ENCODE measurements around the gene LRRC47.
"Not testable (repeated sequence)": the region's sequence is repeated elsewhere in the genome, so short reads cannot be mapped to it uniquely, and the experiment has no call there.

Gene LRRC47

DNA sequence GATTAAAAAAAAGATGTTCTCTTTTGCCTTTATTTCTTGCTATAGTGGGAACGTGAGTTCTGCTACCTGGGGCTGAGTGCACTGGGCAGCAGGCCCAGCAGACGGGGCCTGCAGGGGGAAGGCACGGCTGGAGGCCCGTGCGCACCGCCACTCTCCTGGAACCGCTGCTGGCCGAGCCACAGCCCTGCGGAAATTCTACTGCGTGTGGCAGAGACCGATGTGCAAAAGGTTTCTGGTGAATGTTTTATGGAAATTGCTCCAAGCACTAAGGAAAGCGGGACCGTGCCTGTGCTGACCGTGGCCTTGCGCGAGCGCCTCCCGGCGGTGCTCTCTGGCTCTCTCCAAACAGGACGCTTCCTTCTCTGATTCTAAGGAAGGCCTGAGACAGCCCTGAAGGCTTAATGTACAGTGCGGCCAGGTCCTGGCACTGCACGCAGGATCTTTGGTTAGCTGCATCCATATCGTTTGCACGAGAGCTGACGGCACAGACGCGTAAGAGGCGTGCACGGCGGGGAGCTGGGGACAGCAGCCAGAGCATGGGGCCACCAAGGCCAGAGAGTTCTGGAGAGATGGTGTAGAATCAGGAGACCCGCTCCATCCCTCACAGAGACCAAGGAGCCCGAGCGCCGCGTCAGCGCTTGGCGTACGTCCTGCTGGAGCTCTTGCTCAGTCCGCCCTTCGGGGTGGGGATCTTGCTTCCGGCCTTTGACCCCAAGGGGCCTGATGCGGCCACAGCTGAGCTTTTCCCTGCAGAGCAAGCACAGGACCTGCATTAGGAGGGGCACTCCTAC, 18.7 kb upstream of the LRRC47 start:
- Histone ChIP-seq H3K36me3 (ENCODE audit: control insufficient read depth, insufficient read depth, low read length) (peaks cover 22% of the 10 kb centered on the region), H3K4me1 (ENCODE audit: control insufficient read depth, insufficient read depth, low read length) (no peaks in the 10 kb centered on the region; the same call in 1 of the 2 replicates), H3K27ac (ENCODE audit: low read depth, low read length) (no peak overlapping the region), H3K27me3 (ENCODE audit: control insufficient read depth, insufficient read depth, low read length) (no peaks in the 10 kb centered on the region), H3K9ac (ENCODE audit: low read length) (no peak overlapping the region), H3K4me3 (ENCODE audit: low read depth, low read length) (no peak overlapping the region), H3K9me3 (ENCODE audit: control insufficient read depth, insufficient read depth, low read depth, low read length) (0 out of 2 replicates have a peak, but pooled peaks cover under 1% of the 10 kb centered on the region)

DNA sequence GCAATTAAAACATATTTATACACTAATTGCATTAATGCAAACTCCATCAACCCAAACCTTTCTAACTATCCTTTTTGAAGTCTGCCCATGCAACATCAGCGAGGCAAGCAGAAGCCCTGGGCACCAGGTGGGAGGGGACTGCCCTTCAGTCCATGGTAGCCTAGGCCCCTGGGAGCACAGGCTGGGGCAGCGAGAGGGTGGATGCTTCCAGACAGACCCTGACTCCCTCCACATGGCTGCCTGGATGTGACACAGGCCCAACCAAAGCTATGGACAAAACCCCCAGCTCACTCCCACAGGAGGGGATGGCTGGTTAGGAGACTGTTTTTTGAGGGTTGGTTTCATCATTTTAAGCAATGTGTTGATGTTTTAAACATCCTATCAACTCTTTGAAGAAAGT, 17.8 kb upstream of the LRRC47 start:
- Histone ChIP-seq H3K36me3 (ENCODE audit: control insufficient read depth, insufficient read depth, low read length) (peaks cover 14% of the 10 kb centered on the region), H3K27ac (ENCODE audit: low read depth, low read length) (no peak overlapping the region), H3K4me1 (ENCODE audit: control insufficient read depth, insufficient read depth, low read length) (no peaks in the 10 kb centered on the region; the same call in 1 of the 2 replicates), H3K9me3 (ENCODE audit: control insufficient read depth, insufficient read depth, low read depth, low read length) (peaks cover 5% of the 10 kb centered on the region; the same call in 1 of the 2 replicates), H3K27me3 (ENCODE audit: control insufficient read depth, insufficient read depth, low read length) (no peaks in the 10 kb centered on the region), H3K4me3 (ENCODE audit: low read depth, low read length) (no peak overlapping the region), H3K9ac (ENCODE audit: low read length) (no peak overlapping the region)

DNA sequence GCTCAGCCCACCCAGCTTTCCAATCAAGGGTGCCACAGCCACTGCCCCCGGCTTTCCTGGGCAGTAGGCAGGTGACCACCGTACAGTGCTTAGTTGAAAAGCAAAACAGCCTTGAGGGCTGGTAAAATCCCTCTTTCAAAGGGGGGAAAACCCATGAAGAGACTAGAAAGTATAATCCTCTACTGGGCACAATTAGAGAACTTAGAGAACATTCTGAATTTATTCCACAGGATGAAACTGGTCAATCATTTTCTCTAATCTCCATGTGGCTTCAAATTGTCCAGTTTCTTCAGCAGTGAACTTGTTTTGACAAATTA, 15.3 kb upstream of the LRRC47 start:
- no peak overlapping the region for H3K27ac ChIP-seq (ENCODE audit: low read depth, low read length)
- no peaks in the 10 kb centered on the region for H3K27me3 ChIP-seq (ENCODE audit: control insufficient read depth, insufficient read depth, low read length)
- H3K4me3 ChIP-seq (ENCODE audit: low read depth, low read length) = no peak overlapping the region
- no peak overlapping the region for H3K9ac ChIP-seq (ENCODE audit: low read length)
- H3K4me1 ChIP-seq (ENCODE audit: control insufficient read depth, insufficient read depth, low read length) = no peaks in the 10 kb centered on the region; the same call in 1 of the 2 replicates
- H3K36me3 ChIP-seq (ENCODE audit: control insufficient read depth, insufficient read depth, low read length) = peaks cover 12% of the 10 kb centered on the region
- peaks cover 18% of the 10 kb centered on the region for H3K9me3 ChIP-seq (ENCODE audit: control insufficient read depth, insufficient read depth, low read depth, low read length)

- H3K9ac ChIP-seq (ENCODE audit: low read length); H3K4me3 ChIP-seq (ENCODE audit: low read depth, low read length); H3K27me3 ChIP-seq (ENCODE audit: control insufficient read depth, insufficient read depth, low read length); H3K4me1 ChIP-seq (ENCODE audit: control insufficient read depth, insufficient read depth, low read length); H3K27ac ChIP-seq (ENCODE audit: low read depth, low read length): not testable (repeated sequence)
- H3K9me3 ChIP-seq (ENCODE audit: control insufficient read depth, insufficient read depth, low read depth, low read length) = peaks cover 28% of the 10 kb centered on the region
- H3K36me3 ChIP-seq (ENCODE audit: control insufficient read depth, insufficient read depth, low read length) = peaks cover 12% of the 10 kb centered on the region
Measured at GRCh38 chr1:3810149-3810761, 14.0 kb upstream of the LRRC47 start.

DNA sequence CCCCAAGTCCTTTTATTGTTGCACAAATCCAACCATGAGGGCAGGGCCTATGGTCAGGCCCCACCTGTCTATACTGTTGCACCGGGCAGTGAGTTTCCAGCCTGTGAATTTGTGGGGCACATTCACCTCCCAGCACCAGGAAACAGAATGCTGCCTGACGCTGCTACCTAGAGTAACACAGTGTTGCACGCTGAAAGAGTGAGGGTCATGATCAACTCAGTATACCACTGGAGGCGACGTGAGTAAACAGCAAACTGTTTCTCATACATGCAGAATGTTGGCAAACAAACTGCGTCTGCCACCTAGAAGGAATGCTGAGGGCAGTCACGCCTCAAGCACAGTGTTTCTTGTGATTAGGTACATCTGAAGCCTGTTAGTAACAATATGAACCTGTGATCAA, 13.4 kb upstream of the LRRC47 start:
- H3K36me3 ChIP-seq (ENCODE audit: control insufficient read depth, insufficient read depth, low read length) = peaks cover 6% of the 10 kb centered on the region
- H3K9ac ChIP-seq (ENCODE audit: low read length) = no peak overlapping the region
- no peak overlapping the region for H3K4me3 ChIP-seq (ENCODE audit: low read depth, low read length)
- no peaks in the 10 kb centered on the region for H3K27me3 ChIP-seq (ENCODE audit: control insufficient read depth, insufficient read depth, low read length)
- no peak overlapping the region for H3K27ac ChIP-seq (ENCODE audit: low read depth, low read length)
- no peaks in the 10 kb centered on the region; the same call in 1 of the 2 replicates for H3K4me1 ChIP-seq (ENCODE audit: control insufficient read depth, insufficient read depth, low read length)
- H3K9me3 ChIP-seq (ENCODE audit: control insufficient read depth, insufficient read depth, low read depth, low read length) = peaks cover 28% of the 10 kb centered on the region

GRCh38 chr1:3807769-3808168, 11.5 kb upstream of the LRRC47 start:
- Histone ChIP-seq H3K9ac (ENCODE audit: low read length) (no peak overlapping the region), H3K27ac (ENCODE audit: low read depth, low read length) (no peak overlapping the region), H3K4me1 (ENCODE audit: control insufficient read depth, insufficient read depth, low read length) (no peaks in the 10 kb centered on the region; the same call in 1 of the 2 replicates), H3K36me3 (ENCODE audit: control insufficient read depth, insufficient read depth, low read length) (no peaks in the 10 kb centered on the region), H3K27me3 (ENCODE audit: control insufficient read depth, insufficient read depth, low read length) (no peaks in the 10 kb centered on the region), H3K9me3 (ENCODE audit: control insufficient read depth, insufficient read depth, low read depth, low read length) (peaks cover 28% of the 10 kb centered on the region), H3K4me3 (ENCODE audit: low read depth, low read length) (no peak overlapping the region)

GRCh38 chr1:3805038-3805437, 8.7 kb upstream of the LRRC47 start:
- Histone ChIP-seq H3K4me3 (ENCODE audit: low read depth, low read length) (no peak overlapping the region), H3K9ac (ENCODE audit: low read length) (no peak overlapping the region), H3K27ac (ENCODE audit: low read depth, low read length) (no peak overlapping the region)

GRCh38 chr1:3804627-3804944, 8.3 kb upstream of the LRRC47 start:
- H3K4me3 ChIP-seq (ENCODE audit: low read depth, low read length); H3K27me3 ChIP-seq (ENCODE audit: control insufficient read depth, insufficient read depth, low read length); H3K36me3 ChIP-seq (ENCODE audit: control insufficient read depth, insufficient read depth, low read length); H3K9ac ChIP-seq (ENCODE audit: low read length); H3K4me1 ChIP-seq (ENCODE audit: control insufficient read depth, insufficient read depth, low read length); H3K27ac ChIP-seq (ENCODE audit: low read depth, low read length): not testable (repeated sequence)
- H3K9me3 ChIP-seq (ENCODE audit: control insufficient read depth, insufficient read depth, low read depth, low read length) = peaks cover 24% of the 10 kb centered on the region

More at GRCh38 chr1:3805038-3805437, 8.7 kb upstream of the LRRC47 start:
- peaks cover 28% of the 10 kb centered on the region for H3K9me3 ChIP-seq (ENCODE audit: control insufficient read depth, insufficient read depth, low read depth, low read length)
- H3K27me3 ChIP-seq (ENCODE audit: control insufficient read depth, insufficient read depth, low read length) = no peaks in the 10 kb centered on the region
- H3K4me1 ChIP-seq (ENCODE audit: control insufficient read depth, insufficient read depth, low read length) = no peaks in the 10 kb centered on the region
- H3K36me3 ChIP-seq (ENCODE audit: control insufficient read depth, insufficient read depth, low read length) = no peaks in the 10 kb centered on the region

DNA sequence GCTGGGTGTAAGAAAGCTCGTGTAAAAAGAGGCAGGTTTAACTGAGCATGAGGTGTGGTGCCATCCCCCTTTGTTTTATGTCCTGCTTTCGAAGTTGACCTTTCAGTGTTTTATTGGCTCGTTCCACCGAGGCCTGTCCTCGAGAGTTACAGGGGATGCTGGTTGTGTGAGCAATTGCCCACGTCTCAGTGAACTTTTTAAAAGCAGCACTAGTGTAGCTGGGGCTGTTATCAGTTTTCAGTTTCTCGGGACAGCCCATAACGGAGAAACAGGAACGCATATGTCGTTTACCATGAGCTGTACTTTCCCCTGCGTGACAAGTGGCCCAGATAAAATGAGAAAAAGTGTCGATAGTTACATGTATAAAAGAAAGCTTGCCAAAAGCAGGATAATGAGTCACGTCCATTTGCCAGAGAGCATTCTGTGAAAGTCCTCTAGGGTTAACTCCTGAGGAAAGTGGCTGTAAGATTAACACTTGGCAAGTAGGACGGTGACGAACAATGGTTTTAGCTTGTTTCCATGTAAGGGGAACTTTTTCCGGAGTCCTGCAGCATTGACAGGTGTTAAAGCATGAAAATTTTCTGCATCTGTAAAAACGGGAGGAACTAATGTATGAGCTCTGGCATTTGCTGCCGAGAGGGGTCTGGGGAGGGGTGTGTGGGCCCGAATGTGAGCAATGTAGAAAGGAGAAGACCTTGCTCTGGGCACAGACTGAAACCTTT, 7.8 kb upstream of the LRRC47 start:
- no peaks in the 10 kb centered on the region for H3K4me1 ChIP-seq (ENCODE audit: control insufficient read depth, insufficient read depth, low read length)
- peaks cover 23% of the 10 kb centered on the region for H3K9me3 ChIP-seq (ENCODE audit: control insufficient read depth, insufficient read depth, low read depth, low read length)
- H3K36me3 ChIP-seq (ENCODE audit: control insufficient read depth, insufficient read depth, low read length) = no peaks in the 10 kb centered on the region
- no peak overlapping the region for H3K4me3 ChIP-seq (ENCODE audit: low read depth, low read length)
- H3K27ac ChIP-seq (ENCODE audit: low read depth, low read length) = no peak overlapping the region
- no peaks in the 10 kb centered on the region for H3K27me3 ChIP-seq (ENCODE audit: control insufficient read depth, insufficient read depth, low read length)
- no peak overlapping the region for H3K9ac ChIP-seq (ENCODE audit: low read length)

- not testable (repeated sequence) for H3K27me3 ChIP-seq (ENCODE audit: control insufficient read depth, insufficient read depth, low read length); H3K4me3 ChIP-seq (ENCODE audit: low read depth, low read length); H3K9ac ChIP-seq (ENCODE audit: low read length); H3K4me1 ChIP-seq (ENCODE audit: control insufficient read depth, insufficient read depth, low read length); H3K9me3 ChIP-seq (ENCODE audit: control insufficient read depth, insufficient read depth, low read depth, low read length); H3K36me3 ChIP-seq (ENCODE audit: control insufficient read depth, insufficient read depth, low read length); H3K27ac ChIP-seq (ENCODE audit: low read depth, low read length)
Measured at GRCh38 chr1:3800795-3801194, 4.5 kb upstream of the LRRC47 start.
